Heart left ventricle (tissue), 13 donors: ENCODE results near the gene ALK.

ENCODE experiments used
- POLR2A ChIP-seq, 2 donors: fragments of 450-650 bp; IDR thresholded peaks; one replicate each; pipeline ENCODE4 v1.6.1; 2017; ENCODE audit warnings: antibody characterized with exemption in 2 of 2, mild to moderate bottlenecking in 2 of 2, moderate library complexity in 2 of 2
- TF ChIP-seq, protein P1 (sequence below), 12 donors: fragments of 200-600 bp; sonication (generic) in 4 of 12; IDR thresholded peaks; one replicate each; pipeline versions ENCODE4 v1.5.0 to v1.8.0; 2018 to 2022; ENCODE audit warnings: antibody characterized with exemption in 12 of 12, mild to moderate bottlenecking in 5 of 12
- donor health status: ischemic (EF 13 %, LVEDD 7.1; RV severe dilation, severe dysfunction).
- donor health status: DM: no; HTN: yes; CAD: no.
- donor health status: DM: no; HTN: no; CAD: no.
- donor health status: ischemic (EF 25% LVEDD 6.9; RV normal size, moderate dysfunction).
- donor health status: ischemic (EF 25% LVEDD 5.7; RV mildly dilated, moderate dysfunction).
- donor health status: ischemic (EF 35%, LVEDD 5.7; RV mildly dilated, moderate dysfunction).
- donor health status: nonischemic (EF 11% LVEDD 7.7; RV severe dilation, severe dysfunction).
- donor health status: DM: yes; HTN: yes; CAD: no.
- donor health status: PGD.
- donor health status: ischemic (EF 29% LVEDD 5.4; RV normal size, mild dysfunction).
- donor health status: nonischemic (EF 23%, LVEDD 6.1; RV moderate dilation, normal function).

DNA sequence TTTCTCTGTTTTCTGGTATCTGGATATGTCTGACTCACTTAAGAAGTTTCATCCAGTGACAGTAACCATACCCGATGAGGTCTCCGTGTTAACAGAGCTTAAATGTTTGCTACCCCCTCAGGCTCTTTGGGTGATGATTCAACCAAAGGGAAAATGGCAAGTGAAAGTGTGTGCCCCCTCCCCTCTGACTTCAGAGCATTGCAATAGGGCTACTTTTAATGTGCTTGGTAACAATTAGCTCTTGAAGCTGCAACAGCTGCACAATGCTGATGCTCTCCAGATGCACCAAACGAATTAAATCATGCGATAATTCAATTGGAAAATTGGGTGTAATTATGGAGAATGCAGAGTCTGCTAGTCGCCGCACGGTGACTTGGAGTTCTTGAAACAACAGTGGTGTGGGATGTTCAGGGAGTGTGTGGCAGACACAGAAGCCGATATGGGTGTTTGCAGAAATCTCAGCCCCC lies 270.7 kb downstream of the ALK start:
- TF ChIP-seq, protein P1, sequence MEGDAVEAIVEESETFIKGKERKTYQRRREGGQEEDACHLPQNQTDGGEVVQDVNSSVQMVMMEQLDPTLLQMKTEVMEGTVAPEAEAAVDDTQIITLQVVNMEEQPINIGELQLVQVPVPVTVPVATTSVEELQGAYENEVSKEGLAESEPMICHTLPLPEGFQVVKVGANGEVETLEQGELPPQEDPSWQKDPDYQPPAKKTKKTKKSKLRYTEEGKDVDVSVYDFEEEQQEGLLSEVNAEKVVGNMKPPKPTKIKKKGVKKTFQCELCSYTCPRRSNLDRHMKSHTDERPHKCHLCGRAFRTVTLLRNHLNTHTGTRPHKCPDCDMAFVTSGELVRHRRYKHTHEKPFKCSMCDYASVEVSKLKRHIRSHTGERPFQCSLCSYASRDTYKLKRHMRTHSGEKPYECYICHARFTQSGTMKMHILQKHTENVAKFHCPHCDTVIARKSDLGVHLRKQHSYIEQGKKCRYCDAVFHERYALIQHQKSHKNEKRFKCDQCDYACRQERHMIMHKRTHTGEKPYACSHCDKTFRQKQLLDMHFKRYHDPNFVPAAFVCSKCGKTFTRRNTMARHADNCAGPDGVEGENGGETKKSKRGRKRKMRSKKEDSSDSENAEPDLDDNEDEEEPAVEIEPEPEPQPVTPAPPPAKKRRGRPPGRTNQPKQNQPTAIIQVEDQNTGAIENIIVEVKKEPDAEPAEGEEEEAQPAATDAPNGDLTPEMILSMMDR (IDR thresholded peaks at IDR 0.05), result no peak
- no peak for TF ChIP-seq POLR2A (IDR thresholded peaks at IDR 0.05)
